ENCODE data around the gene GET3. TPM values are rescaled to one million over a fixed set of nuclear protein-coding genes. Genes with fewer than 3 reads are reported as not detected.

The GET3 gene
- total and polyA plus RNA-seq, 2 of the 13 experiments (the other 11 are each of a cell fraction or from before 2014, with no cell fraction given): 57.7 to 59.4 TPM

GRCh38 chr19:12779162-12779993 lies 42.1 kb downstream of the GET3 start (continued):
- peak; percentile 41; the same call in 1 of the 2 replicates for TF ChIP-seq CEBPB (IDR thresholded peaks at IDR 0.05; ENCODE audit: borderline replicate concordance, low read depth, low read length)
- TF ChIP-seq EP300 (IDR thresholded peaks at IDR 0.05; ENCODE audit: low read depth in 2 of 2, low read length in 2 of 2): no peak
- TF ChIP-seq EP300 (CRISPR knock-in tag; IDR thresholded peaks at IDR 0.05; ENCODE audit: borderline replicate concordance): 0 out of 2 replicates have a peak, but pooled peaks have one; percentile 22
- TF ChIP-seq MTA1 (CRISPR knock-in tag; IDR thresholded peaks at IDR 0.05; ENCODE audit: borderline replicate concordance): no peak
- TF ChIP-seq ZBTB42 (CRISPR knock-in tag; IDR thresholded peaks at IDR 0.05): peak; percentile 97
- TF ChIP-seq TRAFD1 (CRISPR knock-in tag; IDR thresholded peaks at IDR 0.05; ENCODE audit: borderline replicate concordance): no peak
- peak; percentile 36; the same call in 1 of the 2 replicates for TF ChIP-seq KAT8 (CRISPR knock-in tag; IDR thresholded peaks at IDR 0.05)
- TF ChIP-seq ZNF337 (CRISPR knock-in tag; IDR thresholded peaks at IDR 0.05; ENCODE audit: borderline replicate concordance, low read depth): no peak
- no peak for TF ChIP-seq ZBTB40 (IDR thresholded peaks at IDR 0.05)
- TF ChIP-seq ZBTB40 (CRISPR knock-in tag; IDR thresholded peaks at IDR 0.05): no peak
- TF ChIP-seq NCOA2 (CRISPR knock-in tag; IDR thresholded peaks at IDR 0.05): peak; percentile 15; the same call in 1 of the 2 replicates
- no peak for TF ChIP-seq ZNF414 (CRISPR knock-in tag; IDR thresholded peaks at IDR 0.05)
- TF ChIP-seq XRCC5 (optimal IDR thresholded peaks at IDR 0.05; ENCODE audit: low read length): peak; percentile 52
- no peak for TF ChIP-seq MTA3 (CRISPR knock-in tag; IDR thresholded peaks at IDR 0.05)
- no peak for TF ChIP-seq ZBTB37 (CRISPR knock-in tag; IDR thresholded peaks at IDR 0.05)
- no peak for TF ChIP-seq FOXJ3 (CRISPR knock-in tag; IDR thresholded peaks at IDR 0.05; ENCODE audit: borderline replicate concordance)

Data from HepG2 (cell line).